Spinal cord (tissue), 10 donors: ENCODE data around the gene LAMB4. TPM values are rescaled to one million over a fixed set of nuclear protein-coding genes. Genes with fewer than 3 reads are reported as not detected.

ENCODE experiments used
- DNase-seq, 6 donors: peaks; one replicate each; pipeline versions ENCODE4 v3.0.0 to v3.0.0-alpha.2; 2013 to 2015; ENCODE audit warnings: low spot score in 6 of 6, low read depth in 4 of 6
- H3K27ac ChIP-seq: one replicate; pipeline ENCODE4 v1.5.1; 2013; ENCODE audit warnings: low read depth, low read length, control low read depth
- H3K27me3 ChIP-seq: one replicate; pipeline ENCODE4 v1.6.1; 2013; ENCODE audit warnings: low read length; ENCODE audit not compliant: control insufficient read depth, insufficient read depth
- H3K36me3 ChIP-seq: one replicate; pipeline ENCODE4 v1.6.1; 2013; ENCODE audit warnings: low read length; ENCODE audit not compliant: control insufficient read depth, insufficient read depth
- H3K4me1 ChIP-seq: one replicate; pipeline ENCODE4 v1.6.1; 2013; ENCODE audit warnings: low read length; ENCODE audit not compliant: control insufficient read depth, insufficient read depth
- H3K4me3 ChIP-seq: one replicate; pipeline ENCODE4 v1.5.1; 2013; ENCODE audit warnings: low read depth, low read length, control low read depth
- H3K9me3 ChIP-seq: one replicate; pipeline ENCODE4 v1.6.1; 2013; ENCODE audit warnings: low read length; ENCODE audit not compliant: control insufficient read depth, insufficient read depth
- WGBS: methylation state at CpG from one replicate; pipeline ENCODE4 v1.1.5; 2013; ENCODE audit warnings: missing lambda C conversion rate; ENCODE audit not compliant: insufficient coverage; 5-methylcytosine and 5-hydroxymethylcytosine counted together
- polyA plus RNA-seq, 2 donors: library from polyadenylated mRNA; unstranded; fragments of 120-200 nt; gene quantifications; one replicate each; pipeline ENCODE4 v1.2.1, GENCODE V29; 2013; ENCODE audit not compliant: insufficient read length in 2 of 2
- total RNA-seq, 2 donors: library from RNA; depleted of rRNA in 1 of 2; stranded (reverse); fragments of 120-200 nt in 1 of 2; fragments of >200 nt in 1 of 2; gene quantifications; one replicate each; pipeline versions ENCODE4 v1.2.3 to v1.2.4, GENCODE V29; 2013 to 2014
- donor health status: healthy.

Gene LAMB4
- total and polyA plus RNA-seq, 4 donors, result 0.19 to 0.50 (median 0.29) TPM

DNA sequence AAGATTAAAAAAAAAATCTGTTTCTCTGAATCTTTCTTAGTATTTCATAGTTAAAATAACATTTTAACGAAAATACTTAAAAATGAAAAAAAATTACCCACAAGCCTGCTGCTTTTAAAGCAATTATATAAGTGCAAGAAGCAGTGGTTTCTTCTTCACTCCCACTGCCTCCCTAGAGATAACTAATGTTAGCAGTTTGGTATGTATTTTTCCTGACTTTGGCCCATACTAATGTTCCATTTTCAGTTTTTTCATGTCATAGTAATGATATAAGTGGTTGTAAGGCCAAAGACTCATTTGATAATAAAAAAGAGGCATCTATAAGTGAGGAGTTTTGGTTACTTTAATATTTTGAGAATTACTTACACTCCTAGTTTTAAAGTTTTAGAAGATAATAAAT lies 102.9 kb downstream of the LAMB4 start:
- no peaks in the 10 kb centered on the region for H3K36me3 ChIP-seq
- no peak overlapping the region for H3K4me3 ChIP-seq
- H3K27ac ChIP-seq, result no peak overlapping the region
- no peaks in the 10 kb centered on the region for H3K9me3 ChIP-seq
- DNase-seq, result no peak
- no CpG with 5 or more reads among the region's 1 CpG for WGBS
- no peaks in the 10 kb centered on the region for H3K4me1 ChIP-seq
- H3K27me3 ChIP-seq, result no peaks in the 10 kb centered on the region

DNA sequence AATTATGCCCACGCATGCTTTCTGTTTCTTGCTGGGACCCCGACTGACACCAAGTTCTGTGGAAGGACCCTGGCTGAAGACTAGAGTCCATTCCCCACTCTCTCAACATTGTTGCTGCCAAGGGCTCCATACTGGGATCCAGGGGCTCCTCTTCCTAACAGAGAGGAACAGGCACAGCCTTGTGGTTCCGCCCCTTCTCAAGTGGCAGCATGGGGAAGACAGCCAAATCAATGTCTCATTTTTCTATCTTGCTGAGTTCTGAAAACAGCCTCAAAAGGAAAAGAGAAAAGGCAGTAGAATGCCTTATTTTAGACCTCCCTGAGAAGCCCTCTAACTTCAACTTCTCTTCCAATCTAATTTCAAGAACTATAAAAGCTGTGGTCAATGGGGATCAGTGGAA lies 103.5 kb downstream of the LAMB4 start:
- Histone ChIP-seq H3K27me3 (no peaks in the 10 kb centered on the region), H3K36me3 (no peaks in the 10 kb centered on the region), H3K4me3 (no peak overlapping the region), H3K9me3 (no peaks in the 10 kb centered on the region), H3K4me1 (no peaks in the 10 kb centered on the region), H3K27ac (no peak overlapping the region)
- 76% methylated on average over 3 of the region's 3 CpGs for WGBS
- peak in 1 of 6 donors; percentile 23 for DNase-seq

DNA sequence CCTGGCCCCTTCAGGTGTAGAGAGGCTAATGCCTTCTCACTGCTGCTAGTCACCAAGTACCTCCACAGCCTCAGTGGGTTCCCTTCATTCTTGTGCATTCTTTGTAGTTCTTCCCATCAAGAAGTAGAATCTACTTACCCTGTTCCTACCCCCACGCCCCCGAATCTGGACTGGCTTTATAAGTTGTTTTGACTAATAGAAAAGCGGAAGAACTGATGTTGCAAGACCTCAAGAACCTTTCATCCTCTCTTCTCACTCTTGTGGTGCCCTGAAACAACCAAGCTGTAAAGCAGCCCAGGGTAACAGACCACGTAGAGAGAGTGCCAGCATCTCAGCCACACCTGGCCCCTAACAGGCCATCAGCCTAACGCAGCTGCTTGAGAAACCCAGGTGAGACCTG lies 104.0 kb downstream of the LAMB4 start:
- Histone ChIP-seq H3K4me3 (no peak overlapping the region), H3K4me1 (no peaks in the 10 kb centered on the region), H3K36me3 (no peaks in the 10 kb centered on the region), H3K27me3 (no peaks in the 10 kb centered on the region), H3K9me3 (no peaks in the 10 kb centered on the region), H3K27ac (no peak overlapping the region)
- no CpG with 5 or more reads among the region's 5 CpGs for WGBS
- no peak for DNase-seq

DNA sequence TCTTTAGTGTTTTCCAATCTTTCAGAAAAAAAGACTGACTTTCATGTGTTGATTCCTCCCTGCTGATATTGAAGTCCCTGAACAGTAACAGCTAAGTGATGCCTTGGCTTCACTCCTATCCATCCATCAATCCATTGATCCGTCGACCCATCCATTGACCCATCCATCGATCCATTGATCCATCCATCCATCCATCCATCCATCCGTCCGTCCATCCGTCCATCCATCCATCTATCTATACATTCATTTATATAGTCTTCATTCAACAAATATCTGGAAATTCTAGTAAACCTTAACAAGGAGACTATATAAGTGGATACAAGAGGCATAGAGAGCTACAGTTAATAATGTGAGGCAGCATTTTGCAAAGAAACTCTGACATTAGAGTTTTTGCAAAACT lies 105.6 kb downstream of the LAMB4 start:
- H3K27ac ChIP-seq, result no peak overlapping the region
- H3K36me3 ChIP-seq, result no peaks in the 10 kb centered on the region
- WGBS, result 100% methylated on average over 3 of the region's 6 CpGs

DNA sequence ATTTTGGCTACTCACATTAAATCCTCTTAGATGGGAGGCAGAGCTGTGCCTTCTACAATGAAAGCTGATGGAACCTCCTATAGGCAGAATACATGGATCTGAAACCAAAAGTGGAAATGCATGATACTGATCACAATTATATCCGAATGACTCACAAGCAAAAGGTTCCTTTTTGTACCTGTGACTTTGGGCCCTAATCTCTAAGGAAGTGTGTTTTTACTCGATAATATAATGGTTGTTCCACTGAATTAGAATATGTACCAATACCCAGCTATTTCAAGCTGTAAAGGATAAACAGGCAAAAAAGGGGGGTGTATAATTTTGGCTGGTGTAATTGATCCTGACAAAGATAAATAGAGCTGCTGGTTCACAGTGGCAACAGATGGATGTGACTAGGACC lies 109.6 kb downstream of the LAMB4 start:
- no peak for DNase-seq
- Histone ChIP-seq H3K4me3 (no peak overlapping the region), H3K27ac (no peak overlapping the region), H3K36me3 (no peaks in the 10 kb centered on the region), H3K9me3 (no peaks in the 10 kb centered on the region), H3K27me3 (no peaks in the 10 kb centered on the region), H3K4me1 (no peaks in the 10 kb centered on the region)
- WGBS, result no CpG with 5 or more reads among the region's 2 CpGs

More for the DNA sequence above, 105.6 kb downstream of the LAMB4 start:
- no peak for DNase-seq
- Histone ChIP-seq H3K4me3 (no peak overlapping the region), H3K27me3 (no peaks in the 10 kb centered on the region), H3K4me1 (no peaks in the 10 kb centered on the region), H3K9me3 (no peaks in the 10 kb centered on the region)

GRCh38 chr7:108018668-108019067 lies 111.5 kb downstream of the LAMB4 start:
- H3K36me3 ChIP-seq, result no peaks in the 10 kb centered on the region
- no peak for DNase-seq
- no peaks in the 10 kb centered on the region for H3K9me3 ChIP-seq
- no peaks in the 10 kb centered on the region for H3K4me1 ChIP-seq
- H3K27me3 ChIP-seq, result no peaks in the 10 kb centered on the region
- H3K27ac ChIP-seq, result no peak overlapping the region
- no peak overlapping the region for H3K4me3 ChIP-seq
- 83% methylated on average over 2 of the region's 4 CpGs for WGBS

DNA sequence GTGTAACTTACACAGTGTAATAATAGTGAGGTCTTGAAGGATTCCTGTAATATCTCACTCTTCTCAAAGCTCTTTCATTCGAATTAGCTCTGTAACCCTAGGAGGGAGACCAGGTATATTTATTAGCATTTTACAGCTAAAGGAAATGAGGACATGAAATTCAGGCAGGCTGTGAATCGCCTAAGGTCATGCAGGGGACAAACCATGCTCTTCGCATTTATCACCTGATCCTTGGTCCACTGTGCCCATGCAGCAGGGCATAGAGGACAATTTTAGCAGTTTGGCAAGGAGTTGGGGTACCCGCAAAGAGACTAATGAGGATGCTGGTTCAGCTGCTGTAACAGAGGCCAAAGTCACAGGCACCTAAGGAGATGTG lies 112.4 kb downstream of the LAMB4 start:
- DNase-seq, result peak in 1 of 6 donors; percentile 31
- no peak overlapping the region for H3K27ac ChIP-seq
- H3K36me3 ChIP-seq, result no peaks in the 10 kb centered on the region
- WGBS, result 79% methylated on average over 3 of the region's 4 CpGs
- no peaks in the 10 kb centered on the region for H3K27me3 ChIP-seq
- no peaks in the 10 kb centered on the region for H3K9me3 ChIP-seq
- H3K4me1 ChIP-seq, result no peaks in the 10 kb centered on the region
- no peak overlapping the region for H3K4me3 ChIP-seq

- peak in 2 of 6 donors; percentile 35 to 45 for DNase-seq
- Histone ChIP-seq H3K4me1 (no peaks in the 10 kb centered on the region), H3K36me3 (no peaks in the 10 kb centered on the region), H3K9me3 (no peaks in the 10 kb centered on the region), H3K4me3 (no peak overlapping the region), H3K27ac (no peak overlapping the region), H3K27me3 (no peaks in the 10 kb centered on the region)
- 57% methylated on average over 1 of the region's 2 CpGs for WGBS
Observed at GRCh38 chr7:108016841-108017775, 113.1 kb downstream of the LAMB4 start.

GRCh38 chr7:108015740-108016139 lies 114.4 kb downstream of the LAMB4 start:
- no CpG with 5 or more reads among the region's 2 CpGs for WGBS
- H3K27ac ChIP-seq, result no peak overlapping the region
- no peak overlapping the region for H3K4me3 ChIP-seq
- no peaks in the 10 kb centered on the region for H3K27me3 ChIP-seq
- no peak for DNase-seq
- no peaks in the 10 kb centered on the region for H3K4me1 ChIP-seq
- no peaks in the 10 kb centered on the region for H3K36me3 ChIP-seq
- no peaks in the 10 kb centered on the region for H3K9me3 ChIP-seq
